NCI-H1048 (cell line): ENCODE results near the gene THSD7B.
"Not testable (repeated sequence)": the region's sequence is repeated elsewhere in the genome, so short reads cannot be mapped to it uniquely, and the experiment has no call there.

Experiments used
- DNase-seq: peaks from one replicate; lab custom pipeline; 2025; lab: John Stamatoyannopoulos, UW

Gene THSD7B, protein sequence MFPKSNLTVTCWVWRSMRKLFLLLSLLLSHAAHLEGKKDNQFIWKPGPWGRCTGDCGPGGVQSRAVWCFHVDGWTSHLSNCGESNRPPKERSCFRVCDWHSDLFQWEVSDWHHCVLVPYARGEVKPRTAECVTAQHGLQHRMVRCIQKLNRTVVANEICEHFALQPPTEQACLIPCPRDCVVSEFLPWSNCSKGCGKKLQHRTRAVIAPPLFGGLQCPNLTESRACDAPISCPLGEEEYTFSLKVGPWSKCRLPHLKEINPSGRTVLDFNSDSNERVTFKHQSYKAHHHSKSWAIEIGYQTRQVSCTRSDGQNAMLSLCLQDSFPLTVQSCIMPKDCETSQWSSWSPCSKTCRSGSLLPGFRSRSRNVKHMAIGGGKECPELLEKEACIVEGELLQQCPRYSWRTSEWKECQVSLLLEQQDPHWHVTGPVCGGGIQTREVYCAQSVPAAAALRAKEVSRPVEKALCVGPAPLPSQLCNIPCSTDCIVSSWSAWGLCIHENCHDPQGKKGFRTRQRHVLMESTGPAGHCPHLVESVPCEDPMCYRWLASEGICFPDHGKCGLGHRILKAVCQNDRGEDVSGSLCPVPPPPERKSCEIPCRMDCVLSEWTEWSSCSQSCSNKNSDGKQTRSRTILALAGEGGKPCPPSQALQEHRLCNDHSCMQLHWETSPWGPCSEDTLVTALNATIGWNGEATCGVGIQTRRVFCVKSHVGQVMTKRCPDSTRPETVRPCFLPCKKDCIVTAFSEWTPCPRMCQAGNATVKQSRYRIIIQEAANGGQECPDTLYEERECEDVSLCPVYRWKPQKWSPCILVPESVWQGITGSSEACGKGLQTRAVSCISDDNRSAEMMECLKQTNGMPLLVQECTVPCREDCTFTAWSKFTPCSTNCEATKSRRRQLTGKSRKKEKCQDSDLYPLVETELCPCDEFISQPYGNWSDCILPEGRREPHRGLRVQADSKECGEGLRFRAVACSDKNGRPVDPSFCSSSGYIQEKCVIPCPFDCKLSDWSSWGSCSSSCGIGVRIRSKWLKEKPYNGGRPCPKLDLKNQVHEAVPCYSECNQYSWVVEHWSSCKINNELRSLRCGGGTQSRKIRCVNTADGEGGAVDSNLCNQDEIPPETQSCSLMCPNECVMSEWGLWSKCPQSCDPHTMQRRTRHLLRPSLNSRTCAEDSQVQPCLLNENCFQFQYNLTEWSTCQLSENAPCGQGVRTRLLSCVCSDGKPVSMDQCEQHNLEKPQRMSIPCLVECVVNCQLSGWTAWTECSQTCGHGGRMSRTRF (N-terminal part only)

DNA sequence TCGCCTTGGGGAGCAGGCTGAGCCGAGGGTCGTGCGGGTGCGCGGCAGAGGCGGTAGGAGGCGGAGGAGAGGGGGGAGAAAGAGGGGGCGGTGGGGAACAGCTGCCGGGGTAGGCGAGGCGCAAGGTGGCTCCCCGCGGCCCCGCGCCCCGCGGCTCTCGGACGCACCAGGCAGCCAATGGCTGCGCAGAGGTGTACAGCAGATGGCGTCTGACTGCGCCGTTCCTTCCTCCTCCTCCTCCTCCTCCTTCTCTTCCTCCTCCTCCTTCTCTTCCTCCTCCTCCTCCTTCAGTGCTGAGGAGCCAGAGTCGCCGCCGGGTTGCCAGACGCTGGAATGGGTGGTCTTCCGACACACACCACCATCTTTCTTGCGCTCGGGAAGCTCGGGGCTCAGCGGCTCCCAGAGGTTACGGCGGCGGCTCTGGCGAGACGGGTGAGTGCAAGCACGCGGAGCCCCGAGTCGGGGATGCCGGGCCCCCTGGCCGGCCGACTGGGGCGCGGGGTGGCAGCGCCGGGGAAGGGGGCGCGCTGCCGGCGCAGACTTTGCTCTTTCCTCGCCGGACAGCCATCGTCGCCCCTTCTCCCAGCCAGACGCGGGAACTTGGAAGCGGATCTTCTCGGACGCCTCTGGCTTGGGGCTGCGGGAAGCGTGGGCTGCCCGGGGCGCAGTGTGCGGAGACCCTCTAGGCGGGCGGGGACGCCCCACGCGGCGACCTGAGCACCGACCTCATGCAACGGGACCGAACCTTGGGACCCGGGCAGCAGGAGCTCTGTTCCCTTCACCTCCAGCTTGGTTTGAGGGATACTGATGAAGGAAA, at the start of gene THSD7B:
Gene THSD7B (plus strand): TSS at position 290 of the 817 bp plus-strand sequence. CDS start 116,634 bp downstream, outside the sequence.
- no peak for DNase-seq

DNA sequence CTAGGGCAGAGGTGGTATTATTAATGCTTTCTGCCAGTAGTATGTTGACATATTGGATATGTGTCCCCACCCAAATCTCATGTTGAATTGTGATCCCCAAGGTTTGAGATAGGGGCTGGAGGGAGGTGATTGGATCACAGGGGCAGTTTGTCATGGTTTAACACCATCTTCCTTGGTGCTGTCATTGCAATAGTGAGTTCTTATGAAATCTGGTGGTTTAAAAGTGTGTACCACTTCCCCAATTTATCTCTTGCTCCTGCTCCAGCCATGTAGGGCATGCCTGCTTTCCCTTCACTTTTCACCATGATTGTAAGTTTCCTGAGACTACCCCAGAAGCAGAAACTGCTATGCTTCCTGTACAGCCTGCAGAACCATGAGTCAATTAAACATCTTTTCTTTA, 47.1 kb upstream of the THSD7B start:
- DNase-seq: no peak

DNA sequence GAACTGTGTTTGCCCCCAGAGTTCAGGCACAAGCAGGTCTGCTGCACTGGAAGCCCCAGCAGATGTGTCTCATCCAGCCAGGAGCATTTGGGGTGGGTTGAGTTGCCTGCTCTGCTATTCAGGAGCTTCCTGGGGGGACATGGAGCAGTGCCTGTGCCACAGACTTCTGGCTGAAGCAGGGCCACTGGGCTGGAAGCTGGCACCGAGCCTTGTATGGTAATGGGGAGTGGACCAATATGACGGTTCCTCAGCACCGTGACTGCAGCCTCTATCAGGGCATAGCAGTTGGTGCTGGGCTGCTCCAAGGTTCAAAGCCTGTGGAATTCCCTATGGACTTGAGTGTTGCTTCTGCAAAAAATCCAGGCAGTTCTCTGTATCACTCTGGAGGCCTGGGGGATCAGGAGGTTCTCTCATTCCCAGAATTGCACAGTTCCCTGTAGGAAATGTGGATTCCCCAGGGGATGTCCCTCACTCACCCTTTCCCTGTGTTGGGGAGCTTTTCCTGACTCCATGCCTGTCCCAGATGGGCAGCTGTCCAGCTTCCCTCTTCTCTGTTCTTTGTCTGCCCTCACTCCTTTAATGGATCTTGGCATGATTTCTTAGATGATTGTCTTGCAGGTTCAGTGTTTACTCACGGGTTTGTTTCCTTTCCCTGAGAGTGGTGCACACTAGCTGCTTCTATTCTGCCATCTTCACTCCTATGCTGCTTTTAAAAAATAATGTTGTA, 37.2 kb upstream of the THSD7B start:
- DNase-seq: no peak

DNA sequence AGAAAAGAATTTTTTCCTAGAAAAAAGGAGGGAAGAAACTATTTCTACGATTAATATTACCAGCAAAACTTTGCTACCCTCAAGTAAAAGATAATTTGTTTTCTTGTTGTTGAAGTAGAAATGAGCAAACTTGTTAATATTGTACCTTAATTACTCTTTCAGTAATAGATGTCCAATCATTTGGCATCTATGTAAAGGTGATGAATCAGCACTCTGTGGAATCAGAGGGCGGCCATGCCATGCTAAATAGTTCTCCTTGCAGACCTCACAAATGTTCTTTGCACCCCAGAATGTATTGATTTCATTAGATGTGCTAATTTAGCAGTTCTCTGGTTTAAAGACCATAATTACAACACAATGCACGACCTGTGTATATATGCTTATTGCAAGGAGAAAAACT, 29.1 kb upstream of the THSD7B start:
- no peak for DNase-seq

DNA sequence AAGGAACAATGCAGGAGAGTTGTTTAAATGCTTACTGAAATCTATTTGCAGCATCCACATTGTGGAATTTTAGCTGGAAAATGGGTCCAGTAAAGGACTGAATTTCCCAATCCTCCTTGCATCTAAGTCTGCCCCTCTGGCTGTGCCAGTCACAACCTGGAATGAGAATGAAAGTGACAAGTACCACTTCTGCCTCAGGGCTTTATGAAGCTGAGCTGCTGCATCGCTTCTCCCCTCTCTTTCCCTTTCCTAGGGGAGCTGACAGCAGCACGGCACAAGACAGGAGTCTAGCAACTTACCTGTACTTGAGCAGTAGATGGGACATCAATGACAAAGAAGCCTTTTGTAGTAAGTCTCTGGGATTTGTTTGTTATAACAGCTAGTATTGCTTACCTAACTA, 27.3 kb upstream of the THSD7B start:
- DNase-seq: no peak

DNA sequence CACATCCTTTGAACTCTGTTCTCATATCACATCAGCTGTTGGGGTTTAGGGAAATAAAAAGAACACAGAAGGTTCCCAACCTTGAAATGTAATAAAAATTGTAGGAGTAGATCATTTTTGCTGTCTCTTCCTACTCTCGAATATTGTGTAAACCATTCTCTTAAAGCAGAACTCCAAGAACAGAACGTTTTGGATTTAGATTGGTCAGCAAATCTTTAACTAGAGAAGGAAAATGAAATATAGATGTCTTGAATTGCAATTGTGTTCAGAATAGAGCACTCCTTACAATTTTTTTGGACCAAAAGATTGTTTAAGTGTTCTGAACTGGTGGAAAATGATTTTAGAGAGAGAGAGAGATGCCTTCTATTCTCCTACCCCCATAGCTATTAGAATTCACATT, 23.9 kb upstream of the THSD7B start:
- no peak for DNase-seq

DNA sequence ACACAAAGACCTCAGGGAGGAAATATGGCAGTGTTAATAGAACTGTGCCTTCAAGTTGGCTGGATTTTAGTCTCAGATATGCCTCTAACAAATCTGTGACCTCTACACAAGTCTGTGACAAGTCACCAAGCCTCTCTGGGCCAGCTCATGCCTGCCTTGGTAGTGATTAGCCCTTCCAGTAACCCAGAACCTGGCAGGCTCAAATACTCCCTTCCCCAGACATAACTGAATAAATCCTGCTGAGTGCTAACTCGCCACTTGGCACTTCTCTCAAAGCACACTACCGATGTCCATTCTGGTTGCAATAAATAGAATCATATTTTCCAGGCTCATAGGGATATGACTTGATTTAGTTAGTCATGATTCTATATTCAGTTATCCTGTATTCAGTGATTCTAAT, 15.3 kb upstream of the THSD7B start:
- no peak for DNase-seq

DNA sequence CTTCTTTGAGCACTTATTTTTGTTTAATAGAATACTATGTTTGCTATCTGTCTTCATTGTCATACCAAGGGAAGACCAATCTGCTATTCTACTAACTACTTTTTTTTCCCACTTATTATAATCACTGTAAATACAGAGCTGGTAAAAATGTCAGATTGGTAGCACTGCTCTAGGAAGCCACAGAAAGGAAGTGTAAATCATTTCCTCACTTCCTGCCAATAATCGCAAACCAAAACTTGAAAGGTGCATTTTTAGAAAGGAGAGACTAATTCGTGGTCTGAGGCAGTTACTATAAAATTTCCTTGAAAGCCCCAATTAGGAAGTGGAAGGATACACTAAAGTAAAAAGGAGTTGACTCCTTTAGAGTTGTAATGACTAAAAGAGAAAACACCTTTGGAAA, 13.9 kb upstream of the THSD7B start:
- DNase-seq: no peak

DNA sequence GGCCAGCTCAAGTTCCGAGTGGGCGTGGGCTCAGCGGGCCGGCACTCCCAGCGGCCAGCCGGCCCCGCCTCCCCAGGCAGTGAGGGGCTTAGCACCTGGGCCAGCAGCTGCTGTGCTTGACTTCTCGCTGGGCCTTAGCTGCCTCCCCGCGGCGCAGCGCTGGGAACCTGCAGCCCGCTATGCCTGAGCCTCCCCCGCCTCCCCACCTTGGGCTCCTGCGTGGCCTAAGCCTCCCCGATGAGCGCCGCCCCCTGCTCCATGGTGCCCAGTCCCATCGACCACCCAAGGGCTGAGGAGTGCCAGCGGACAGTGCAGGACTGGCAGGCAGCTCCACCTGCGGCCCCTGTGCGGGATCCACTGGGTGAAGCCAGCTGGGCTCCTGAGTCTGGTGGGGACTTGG, 6.8 kb upstream of the THSD7B start:
- not testable (repeated sequence) for DNase-seq

DNA sequence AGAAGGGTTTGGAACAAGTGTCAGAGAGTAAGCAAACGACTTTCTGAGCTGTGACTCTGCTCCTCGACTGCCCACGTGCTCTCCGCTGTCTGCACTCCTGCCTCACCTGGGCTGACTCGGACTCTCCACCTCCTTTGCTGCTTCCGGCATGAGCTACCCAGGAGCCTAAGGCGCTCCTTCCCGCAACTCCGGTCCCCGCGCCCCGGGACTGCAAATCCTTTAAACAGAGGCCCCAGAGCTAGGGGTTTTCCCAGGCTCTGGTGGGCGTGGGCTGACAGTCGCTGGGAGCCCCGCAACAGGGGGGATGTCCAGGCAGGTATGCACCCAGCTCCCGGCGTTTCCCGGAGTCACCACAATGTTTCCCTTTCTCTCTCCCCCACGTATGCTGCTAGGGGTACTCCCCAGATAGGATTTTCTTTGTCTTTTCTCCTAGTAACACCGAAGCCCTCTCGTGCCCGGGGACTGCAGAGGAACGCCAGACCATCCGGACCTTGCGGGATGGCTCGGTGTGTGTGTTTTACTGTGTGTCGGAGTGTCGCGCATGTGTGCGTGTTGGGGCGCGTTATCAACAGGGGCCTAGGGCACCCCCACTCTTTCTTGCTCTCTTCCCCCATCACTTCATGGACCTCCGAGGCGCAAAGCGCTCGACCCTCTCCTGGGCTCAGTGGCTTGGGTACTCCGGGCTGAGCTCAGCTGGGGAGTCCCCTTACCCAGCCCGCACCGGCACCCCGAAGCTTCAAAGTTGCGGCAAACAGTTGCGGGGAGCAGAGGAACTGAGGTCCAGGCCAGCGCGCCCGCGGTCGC, 691 bp upstream of the THSD7B start:
- DNase-seq: no peak

DNA sequence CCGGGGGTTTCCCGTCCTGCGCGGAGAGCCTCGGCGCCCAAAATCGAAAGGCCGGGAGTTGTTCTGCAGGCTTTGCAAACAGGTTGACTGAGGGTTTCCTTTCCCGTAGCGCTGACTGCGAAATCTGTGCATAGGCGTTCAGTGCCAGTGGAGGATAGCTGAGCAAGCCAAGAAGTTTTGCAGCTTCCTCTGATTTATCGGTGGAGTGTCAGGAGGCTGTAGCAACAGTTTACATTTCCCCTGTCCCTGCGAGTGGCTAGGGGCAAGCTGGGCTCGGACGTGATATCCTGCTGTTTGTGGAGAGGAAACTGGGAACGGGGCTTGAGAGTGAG, 694 bp downstream of the THSD7B start:
- no peak for DNase-seq

DNA sequence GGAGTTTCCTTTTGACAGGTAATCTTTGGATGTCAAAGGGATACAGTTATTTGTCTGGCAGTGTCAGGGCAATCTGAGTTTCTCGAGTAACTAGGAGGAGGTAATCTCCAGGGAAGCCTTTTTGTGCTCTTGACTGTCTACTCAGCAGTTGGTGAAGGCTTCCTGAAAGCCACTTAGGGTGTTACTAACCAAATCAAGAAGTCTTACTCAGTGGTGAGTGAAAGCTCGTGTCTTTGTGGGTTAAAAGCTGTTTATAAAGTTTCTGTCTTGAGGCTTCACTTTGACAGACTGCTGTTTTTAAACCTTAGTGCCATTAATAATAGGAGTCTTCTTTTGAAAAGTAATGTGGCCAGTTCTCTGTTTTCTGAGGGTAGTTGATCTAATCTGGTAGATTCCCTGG, 1.7 kb downstream of the THSD7B start:
- DNase-seq: no peak

DNA sequence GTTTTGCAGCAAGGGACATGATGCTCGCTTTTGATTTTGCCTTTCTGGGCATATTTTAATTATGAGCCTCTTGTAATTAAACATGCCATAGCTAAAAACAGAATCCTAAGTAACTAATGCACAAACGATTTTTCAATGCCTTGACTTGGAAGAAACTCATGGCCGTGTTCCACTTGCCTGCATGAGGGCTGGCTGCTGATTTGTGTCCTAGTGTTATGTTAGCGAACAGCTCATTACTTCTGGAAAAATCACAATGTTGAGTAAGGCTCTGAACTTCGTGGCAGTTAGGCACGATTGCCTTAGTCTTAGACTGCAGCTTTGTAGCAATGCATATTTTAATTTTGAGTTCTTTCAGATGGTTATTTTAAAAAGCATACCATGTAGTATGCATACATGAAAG, 4.5 kb downstream of the THSD7B start:
- DNase-seq: no peak

DNA sequence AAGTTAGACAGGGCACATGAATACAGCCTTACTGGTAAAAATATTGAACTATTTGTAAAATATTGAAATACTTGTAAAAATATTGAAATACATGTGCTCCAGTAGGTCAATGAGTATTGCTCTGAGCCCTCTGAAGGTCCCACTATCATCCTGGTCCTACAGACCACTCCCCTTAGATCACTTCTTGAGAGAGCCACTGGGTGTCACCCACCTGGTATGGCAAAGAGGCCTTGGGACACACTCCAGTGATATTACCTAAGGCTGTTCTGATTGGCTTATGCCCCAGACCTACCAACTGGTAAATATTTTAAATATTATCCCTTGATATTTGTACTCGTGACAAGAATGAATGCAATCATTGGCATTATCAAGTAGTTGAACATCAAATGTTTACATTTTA, 5.0 kb downstream of the THSD7B start:
- no peak for DNase-seq

DNA sequence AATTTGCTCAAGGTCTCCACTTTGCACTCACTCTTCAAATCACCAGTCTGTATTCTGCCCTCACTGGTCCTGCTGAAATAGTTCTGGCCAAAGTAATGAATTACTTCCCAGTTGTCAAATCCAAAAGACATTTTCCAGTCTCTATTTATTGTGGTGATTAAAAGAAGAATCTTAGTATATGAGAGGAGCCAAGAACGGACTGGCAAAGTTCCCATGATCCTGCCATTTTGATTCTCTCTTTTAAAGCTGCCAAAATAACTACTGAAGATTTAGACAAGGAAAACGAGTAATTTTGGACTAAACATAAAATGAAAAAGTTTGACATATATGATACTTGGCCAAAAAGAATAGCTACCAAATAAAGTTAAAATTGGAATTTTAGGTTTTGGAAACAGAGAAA, 12.0 kb downstream of the THSD7B start:
- DNase-seq: no peak

DNA sequence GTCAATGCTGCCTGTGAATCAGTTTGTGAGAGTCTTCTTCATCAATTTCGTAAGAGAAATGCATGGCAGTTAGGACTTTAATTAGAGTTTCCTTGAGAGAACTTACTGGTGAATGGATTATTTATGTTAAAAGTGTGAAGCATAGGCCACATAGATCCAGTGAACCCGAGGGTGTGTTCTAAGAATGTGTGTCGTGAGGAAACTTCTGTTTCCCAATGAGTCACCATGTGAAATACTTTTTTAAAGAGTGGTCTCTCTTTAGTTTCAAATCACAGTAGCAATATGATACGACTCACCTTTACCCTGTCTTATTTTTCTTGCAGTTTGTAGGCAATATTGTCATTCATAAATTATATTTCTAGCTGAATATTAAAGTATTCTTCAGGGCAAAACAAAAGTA, 18.5 kb downstream of the THSD7B start:
- DNase-seq: no peak

DNA sequence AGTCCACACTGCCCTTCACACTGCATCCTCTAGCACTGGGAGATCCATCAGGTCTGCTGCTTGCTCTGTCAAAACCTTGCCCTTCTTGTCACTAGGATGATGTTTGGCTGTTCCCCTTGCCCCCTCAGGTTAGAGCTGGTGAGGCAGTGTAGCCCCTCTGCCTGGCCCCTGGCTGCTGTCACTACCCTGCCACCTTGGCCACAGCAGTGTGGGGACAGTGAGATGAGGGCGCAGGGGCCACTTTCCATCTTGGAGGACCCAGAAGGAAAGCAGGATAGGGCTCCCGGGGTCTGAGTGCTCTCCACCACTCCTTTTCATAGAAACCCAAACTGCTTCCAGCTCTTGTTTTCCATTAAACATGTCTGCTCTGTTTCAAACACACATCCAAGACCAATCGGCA, 19.9 kb downstream of the THSD7B start:
- DNase-seq: no peak

DNA sequence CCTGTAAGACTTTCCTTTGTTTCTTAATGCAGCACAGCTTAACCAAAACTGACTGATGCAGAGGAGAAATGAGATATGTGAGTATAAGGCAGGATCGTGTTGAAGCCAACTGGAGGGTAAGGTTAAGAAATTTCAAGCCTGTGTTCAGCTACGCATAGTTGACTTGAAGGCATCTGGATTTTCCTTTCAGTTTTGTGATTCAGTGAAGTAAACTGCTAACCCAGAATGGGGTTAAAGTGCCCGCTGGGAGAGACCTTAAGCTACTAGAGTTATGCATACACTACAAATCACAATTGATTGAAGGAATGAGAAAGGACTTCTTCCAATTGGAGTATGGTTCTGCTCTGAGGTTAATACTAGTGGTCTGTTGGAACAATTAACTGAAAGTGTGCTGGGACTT, 22.6 kb downstream of the THSD7B start:
- DNase-seq: no peak

DNA sequence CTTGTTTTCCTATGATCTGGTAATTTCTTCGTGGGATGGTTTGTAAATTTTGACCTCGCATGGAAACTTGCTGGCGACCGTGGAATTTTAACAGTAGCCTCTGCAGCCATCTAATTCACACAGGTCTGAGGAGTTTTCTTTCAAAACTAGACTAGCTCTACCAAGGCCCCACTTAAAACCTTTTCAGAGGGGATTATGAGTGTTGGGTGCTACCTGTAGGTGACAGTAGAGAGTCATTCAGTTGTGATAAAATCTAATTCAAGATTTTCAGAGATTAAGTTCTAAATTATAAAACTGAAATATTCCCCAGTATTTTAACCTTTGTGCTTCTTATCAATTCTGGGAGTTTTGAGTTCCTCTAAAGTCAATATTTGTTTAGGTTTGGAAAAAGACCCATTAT, 31.0 kb downstream of the THSD7B start:
- no peak for DNase-seq

DNA sequence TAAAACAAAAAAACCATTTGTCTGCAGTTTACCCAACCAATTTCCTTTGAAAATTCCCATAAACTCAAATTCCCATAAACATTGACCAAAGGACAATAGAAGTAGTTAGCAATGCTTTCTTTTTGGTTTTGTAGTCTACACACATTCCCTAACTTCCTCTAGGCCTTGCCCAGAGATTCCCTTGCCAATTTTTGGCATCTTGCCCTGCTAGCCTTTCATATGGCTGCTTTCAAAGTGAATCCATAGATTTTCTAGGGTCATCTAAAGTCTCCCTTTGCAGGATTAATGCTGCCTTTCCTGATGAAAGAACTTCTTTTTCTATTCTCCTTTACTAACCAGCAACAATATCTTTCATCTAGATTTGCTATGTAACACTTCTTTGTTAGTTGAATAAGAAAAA, 33.4 kb downstream of the THSD7B start:
- no peak for DNase-seq
